CD4-positive, alpha-beta T cell treated with Interleukin-4 for 1 hour (primary cell): ENCODE results near the gene KDM2A.

Experiments
- DNase-seq, 2 donors: peaks; one replicate each; pipeline ENCODE4 v3.0.0-alpha.2; 2020 to 2022

KDM2A gene

GRCh38 chr11:67239783-67240575 lies 120.9 kb downstream of the KDM2A start:
- DNase-seq = peak; percentile 98

GRCh38 chr11:67240576-67241389 lies 121.7 kb downstream of the KDM2A start:
- peak; percentile 92 for DNase-seq

DNA sequence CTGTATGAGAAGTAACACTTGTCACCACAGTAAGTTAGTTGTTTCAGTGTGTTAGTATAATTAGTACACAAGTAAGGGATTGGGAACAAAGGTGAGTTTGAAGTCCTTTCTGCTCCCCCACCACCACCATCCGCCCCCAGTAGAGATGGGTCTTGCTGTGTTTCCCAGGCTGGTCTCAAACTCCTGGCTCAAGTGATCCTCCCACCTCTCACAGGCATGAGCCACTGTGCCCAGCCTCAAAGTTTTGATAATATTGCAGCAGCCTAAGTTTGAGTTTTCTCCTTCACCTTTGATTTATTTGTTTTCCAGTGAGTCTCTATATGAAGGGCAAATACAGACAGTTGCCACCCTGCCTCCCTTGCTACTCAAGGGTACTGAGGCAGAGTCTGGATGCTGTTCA lies 123.5 kb downstream of the KDM2A start:
- DNase-seq = no peak

GRCh38 chr11:67243051-67243450 lies 124.0 kb downstream of the KDM2A start:
- DNase-seq = no peak

- no peak for DNase-seq
Observed at GRCh38 chr11:67245046-67245445, 126.0 kb downstream of the KDM2A start.

GRCh38 chr11:67247946-67248550 lies 129.0 kb downstream of the KDM2A start:
- DNase-seq = no peak

DNA sequence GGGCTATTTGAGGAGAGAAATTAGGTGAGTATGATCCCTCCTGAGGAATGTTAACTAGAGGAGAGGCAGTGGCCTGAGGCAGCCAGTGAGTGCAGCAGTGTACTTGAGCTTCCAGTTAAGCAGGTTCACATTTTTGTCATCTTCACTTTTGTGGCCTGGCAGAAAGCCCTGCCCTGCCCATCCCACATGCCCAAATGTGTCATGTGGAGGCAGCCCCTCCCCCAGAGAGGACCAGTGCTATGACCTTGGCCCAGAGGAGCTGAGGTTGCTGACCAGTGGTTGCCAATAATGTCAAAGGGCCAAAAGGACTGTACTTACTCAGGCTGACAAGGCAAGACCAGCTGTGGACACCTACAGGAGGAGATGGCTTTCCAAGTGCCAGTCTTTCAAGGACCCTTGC lies 129.6 kb downstream of the KDM2A start:
- DNase-seq = no peak

DNA sequence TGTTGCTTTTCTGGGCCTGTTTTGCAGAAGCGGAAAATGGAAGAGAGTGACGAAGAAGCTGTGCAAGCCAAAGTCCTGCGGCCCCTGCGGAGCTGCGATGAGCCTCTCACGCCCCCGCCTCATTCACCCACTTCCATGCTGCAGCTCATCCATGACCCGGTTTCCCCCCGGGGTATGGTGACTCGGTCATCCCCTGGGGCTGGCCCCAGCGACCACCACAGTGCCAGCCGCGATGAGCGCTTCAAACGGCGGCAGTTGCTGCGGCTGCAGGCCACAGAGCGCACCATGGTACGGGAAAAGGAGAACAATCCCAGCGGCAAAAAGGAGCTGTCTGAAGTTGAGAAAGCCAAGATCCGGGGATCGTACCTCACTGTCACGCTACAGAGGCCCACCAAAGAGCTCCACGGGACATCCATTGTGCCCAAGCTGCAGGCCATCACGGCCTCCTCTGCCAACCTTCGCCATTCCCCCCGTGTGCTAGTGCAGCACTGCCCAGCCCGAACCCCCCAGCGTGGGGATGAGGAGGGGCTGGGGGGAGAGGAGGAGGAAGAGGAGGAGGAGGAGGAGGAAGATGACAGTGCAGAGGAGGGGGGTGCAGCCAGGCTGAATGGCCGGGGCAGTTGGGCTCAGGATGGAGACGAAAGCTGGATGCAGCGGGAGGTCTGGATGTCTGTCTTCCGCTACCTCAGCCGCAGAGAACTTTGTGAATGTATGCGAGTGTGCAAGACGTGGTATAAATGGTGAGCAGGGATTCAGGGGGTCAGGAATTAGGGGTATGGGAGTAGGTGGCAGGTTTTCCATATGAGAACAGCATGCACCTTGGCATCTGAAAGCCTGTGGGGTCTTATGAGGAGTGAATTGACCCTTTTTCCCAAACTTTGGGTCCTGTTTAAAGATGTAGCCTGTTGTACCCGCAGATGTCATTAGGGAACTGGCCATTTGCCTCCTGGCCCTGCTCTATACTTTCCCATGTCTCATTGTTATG lies 131.3 kb downstream of the KDM2A start:
- no peak for DNase-seq

GRCh38 chr11:67251841-67252240 lies 132.8 kb downstream of the KDM2A start:
- no peak for DNase-seq

- DNase-seq = peak; percentile 56 to 59
Observed at GRCh38 chr11:67252831-67253239, 133.8 kb downstream of the KDM2A start.

DNA sequence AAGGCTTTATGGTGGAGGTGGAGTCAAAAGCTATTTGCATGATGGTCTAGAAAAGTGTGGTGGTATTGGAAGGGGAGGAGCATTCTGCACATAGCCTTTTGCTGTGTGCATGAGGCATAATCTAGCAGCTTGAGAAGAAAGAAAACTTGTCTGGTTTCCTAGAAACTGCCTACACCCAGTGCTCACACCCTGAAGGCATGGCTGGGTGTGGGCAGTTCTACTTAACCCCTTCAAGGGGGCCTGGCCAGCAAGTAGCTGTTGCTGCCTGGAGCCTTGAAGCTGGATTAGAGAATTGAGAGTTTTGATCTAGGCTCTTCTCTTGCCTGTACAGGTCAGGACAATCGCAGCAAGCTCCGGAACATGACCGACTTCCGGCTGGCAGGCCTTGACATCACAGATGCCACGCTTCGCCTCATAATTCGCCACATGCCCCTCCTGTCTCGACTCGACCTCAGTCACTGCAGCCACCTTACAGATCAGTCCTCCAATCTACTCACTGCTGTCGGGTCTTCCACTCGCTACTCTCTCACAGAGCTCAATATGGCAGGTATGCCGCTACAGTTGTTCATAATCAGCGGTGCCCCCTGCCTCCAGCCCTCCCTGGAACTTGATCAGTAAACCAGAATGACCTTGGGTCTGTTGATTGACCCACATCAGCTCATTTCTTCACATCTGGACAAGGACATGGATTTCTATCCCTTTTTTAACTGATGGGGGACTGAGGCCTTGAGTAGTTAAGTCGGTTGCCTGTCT lies 135.0 kb downstream of the KDM2A start:
- DNase-seq = no peak

DNA sequence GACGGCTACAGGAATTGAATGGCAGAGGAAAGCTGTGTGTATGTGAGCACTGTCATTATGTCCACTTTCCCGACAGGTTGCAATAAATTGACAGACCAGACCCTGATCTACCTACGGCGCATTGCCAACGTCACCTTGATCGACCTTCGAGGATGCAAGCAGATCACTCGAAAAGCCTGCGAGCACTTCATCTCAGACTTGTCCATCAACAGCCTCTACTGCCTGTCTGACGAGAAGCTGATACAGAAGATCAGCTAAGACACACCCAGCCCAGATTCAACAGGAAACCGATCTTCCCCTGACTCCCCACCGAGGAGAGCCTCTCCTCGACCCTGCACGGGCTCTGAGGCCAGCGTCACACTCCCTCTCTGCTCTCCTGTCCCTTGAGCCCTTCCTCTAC lies 135.7 kb downstream of the KDM2A start:
- no peak for DNase-seq

GRCh38 chr11:67255353-67255752 lies 136.3 kb downstream of the KDM2A start:
- DNase-seq = no peak

GRCh38 chr11:67255864-67256263 lies 136.8 kb downstream of the KDM2A start:
- DNase-seq = no peak

DNA sequence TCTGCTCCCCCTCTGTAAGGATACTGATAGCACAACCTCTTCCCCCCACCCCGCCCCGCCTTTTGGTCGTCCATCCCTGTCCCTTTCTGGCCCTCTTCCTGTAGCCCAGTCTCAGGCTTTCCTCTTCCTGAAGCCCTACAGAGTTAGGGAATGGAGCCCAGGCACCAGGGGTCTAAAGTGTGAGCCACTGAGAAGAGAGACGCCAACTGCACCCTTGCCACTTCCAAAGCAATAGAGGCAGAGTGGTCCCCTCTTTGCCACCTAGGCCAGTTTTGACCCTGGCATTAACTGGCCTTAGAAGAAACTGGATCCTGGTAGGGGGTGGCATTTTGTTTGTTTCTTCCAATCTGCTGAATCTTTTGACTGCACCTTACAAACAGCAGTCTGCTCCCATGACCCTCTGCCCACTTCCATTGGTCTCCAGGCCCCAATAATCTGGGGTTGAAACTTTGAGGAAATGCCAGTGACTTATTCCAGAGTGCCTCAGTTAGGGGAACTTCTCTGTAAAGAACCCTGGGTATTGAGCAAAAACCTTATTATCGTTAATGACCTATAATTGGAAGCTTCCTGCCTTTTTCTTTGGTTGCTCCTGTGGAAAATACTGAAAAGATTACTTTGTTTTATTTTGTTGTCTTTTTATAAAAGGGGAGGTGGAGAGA lies 137.5 kb downstream of the KDM2A start:
- no peak for DNase-seq

DNA sequence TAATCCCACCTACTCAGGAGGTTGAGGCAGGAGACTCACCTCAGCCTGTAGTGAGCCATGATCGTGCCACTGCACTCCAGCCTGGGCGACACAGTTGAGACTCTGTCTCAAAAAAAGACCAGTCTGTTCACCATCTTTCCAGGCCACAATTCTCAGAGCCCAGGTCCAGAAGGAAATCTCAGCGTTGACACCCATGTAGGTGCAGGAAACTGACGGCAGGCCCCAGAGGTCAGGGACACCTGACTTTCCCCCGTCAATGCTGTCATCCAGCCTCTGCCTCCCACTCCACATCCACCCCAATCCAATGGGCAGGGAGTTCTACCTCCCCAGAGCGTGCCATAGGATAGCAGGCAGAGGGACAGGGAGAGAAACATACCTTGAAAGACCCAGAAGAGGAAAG lies 141.3 kb downstream of the KDM2A start:
- DNase-seq = no peak

DNA sequence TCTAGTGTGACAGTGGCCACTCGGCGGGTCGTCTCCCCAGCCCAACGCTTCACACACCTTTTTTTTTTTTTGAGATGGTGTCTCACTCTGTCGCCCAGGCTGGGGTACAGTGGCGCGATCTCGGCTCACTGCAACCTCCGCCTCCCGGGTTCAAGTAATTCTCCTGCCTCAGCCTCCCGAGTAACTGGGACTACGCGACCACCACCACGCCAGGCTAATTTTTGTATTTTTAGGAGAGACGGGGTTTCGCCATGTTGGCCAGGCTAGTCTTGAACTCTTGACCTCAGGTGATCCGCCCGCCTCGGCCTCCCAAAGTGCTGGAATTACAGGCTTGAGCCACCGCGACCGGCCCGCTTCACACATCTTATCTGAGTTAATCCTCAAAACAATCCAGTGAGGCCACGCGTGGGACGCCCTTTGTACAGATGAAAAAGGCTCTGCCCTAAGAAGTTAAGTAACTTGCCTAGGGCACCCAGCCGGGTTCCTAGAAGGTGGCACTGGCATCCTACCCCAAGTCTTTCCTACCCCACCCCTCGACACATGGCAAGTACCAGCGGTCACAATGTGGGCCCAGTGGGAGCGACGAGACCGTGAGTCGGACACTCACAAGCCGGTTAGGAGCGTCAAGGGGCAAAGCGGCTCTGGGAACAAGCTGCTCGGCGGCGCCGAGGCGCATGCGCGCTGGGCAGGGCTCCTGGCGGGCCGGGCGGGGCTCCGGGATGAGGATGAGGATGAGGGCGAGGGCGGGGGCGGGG lies 142.0 kb downstream of the KDM2A start:
- peak in 1 of 2 donors; percentile 37 for DNase-seq

GRCh38 chr11:67261640-67261945 lies 142.5 kb downstream of the KDM2A start:
- DNase-seq = no peak

GRCh38 chr11:67261946-67262681 lies 143.1 kb downstream of the KDM2A start:
- DNase-seq = no peak
